Activated CD4-positive, CD25-positive, alpha-beta regulatory T cell treated with anti-CD3 and anti-CD28 coated beads, Interleukin-2, amount 50 U/mL, for 24 hours (primary cell): ENCODE results near the gene AKAP6.

Source experiments
- ATAC-seq, 2 donors: fragments of 150-1000 bp; cut with Tn5 transposase; one replicate each; pipeline ENCODE4 v1.10.0; 2021; ENCODE audit warnings: mild to moderate bottlenecking in 1 of 2, moderate library complexity in 1 of 2

AKAP6 gene, protein sequence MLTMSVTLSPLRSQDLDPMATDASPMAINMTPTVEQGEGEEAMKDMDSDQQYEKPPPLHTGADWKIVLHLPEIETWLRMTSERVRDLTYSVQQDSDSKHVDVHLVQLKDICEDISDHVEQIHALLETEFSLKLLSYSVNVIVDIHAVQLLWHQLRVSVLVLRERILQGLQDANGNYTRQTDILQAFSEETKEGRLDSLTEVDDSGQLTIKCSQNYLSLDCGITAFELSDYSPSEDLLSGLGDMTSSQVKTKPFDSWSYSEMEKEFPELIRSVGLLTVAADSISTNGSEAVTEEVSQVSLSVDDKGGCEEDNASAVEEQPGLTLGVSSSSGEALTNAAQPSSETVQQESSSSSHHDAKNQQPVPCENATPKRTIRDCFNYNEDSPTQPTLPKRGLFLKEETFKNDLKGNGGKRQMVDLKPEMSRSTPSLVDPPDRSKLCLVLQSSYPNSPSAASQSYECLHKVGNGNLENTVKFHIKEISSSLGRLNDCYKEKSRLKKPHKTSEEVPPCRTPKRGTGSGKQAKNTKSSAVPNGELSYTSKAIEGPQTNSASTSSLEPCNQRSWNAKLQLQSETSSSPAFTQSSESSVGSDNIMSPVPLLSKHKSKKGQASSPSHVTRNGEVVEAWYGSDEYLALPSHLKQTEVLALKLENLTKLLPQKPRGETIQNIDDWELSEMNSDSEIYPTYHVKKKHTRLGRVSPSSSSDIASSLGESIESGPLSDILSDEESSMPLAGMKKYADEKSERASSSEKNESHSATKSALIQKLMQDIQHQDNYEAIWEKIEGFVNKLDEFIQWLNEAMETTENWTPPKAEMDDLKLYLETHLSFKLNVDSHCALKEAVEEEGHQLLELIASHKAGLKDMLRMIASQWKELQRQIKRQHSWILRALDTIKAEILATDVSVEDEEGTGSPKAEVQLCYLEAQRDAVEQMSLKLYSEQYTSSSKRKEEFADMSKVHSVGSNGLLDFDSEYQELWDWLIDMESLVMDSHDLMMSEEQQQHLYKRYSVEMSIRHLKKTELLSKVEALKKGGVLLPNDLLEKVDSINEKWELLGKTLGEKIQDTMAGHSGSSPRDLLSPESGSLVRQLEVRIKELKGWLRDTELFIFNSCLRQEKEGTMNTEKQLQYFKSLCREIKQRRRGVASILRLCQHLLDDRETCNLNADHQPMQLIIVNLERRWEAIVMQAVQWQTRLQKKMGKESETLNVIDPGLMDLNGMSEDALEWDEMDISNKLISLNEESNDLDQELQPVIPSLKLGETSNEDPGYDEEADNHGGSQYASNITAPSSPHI (N-terminal part only)

DNA sequence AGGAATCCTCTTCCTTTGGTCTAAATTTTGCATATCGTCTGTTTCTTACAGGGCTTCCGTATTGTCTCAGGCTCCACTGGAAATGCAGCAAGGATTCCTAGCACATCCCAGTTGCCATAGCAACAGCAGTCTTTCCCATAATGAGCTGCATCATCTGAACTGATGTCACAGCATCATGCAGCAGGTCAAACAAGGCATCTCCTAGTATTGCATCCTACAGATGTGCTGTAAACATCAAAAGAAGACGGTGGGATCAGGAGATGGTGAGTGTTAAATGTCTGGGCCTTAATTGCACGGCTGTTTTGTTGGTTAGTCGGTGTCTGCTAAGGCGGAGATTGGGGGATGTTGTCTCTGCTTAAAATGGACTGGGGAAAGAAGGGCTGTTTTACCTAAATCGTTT is at the start of gene AKAP6:
AKAP6 (plus strand) TSS at position 153 of the 400 bp plus-strand sequence. CDS start 104,196 bp downstream, outside the sequence.
- ATAC-seq, result no peak

DNA sequence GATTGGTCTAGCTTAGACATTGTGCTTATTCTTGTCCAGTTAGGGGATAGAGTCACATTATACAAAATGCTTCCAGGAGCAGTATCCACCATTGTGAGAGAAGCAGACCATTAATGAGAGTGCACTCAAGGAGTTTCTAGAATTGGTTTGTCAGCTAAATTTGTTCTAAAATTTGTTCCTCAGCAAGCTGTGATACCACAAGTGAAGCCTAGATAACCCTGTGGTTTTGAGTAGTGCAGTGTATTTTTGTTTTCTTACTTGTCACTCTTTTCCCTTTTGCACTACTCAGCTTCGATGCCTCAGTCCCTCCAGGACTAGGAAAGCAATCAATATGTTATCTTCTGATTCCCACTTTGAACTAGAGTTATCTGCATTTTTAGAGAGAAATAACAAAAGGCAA is 42.5 kb upstream of the AKAP6 start:
- ATAC-seq, result no peak

DNA sequence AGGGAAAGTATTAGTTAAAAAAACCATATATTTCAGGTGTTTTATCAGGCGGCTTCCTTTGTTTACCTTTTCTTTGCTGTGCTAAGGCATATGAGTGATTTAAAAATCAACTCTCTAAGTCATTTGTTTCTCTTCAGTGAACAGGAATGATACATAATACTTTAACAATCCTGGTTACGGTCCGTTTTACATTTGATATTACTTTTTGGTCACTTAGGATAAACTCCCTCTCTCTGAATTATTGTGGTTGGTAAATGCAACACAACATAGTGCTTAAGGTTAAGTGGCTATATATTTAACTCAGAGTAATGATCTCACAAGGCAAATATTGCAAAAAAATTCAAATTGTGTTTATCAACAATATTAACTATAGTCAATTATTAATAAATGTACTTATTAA is 32.7 kb upstream of the AKAP6 start:
- no peak for ATAC-seq

DNA sequence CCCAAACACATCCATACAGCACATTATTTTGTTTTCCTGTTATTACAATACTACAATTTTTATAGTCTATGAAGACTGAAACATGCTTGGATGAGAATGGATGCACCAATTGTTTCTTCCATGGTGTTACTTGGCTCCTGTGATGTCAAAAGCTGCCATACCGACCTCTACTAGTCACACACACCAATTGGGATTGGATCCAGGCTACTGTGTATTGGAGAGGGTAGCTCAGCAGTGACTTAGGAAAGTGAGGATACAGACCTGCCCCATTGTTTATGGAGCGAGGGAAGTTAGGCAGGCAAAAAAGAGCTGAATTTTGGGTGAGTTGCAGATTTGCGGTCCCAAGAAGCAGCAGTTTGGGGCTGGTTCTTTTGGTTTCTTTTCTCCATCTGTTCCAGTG is 30.8 kb upstream of the AKAP6 start:
- ATAC-seq, result no peak

DNA sequence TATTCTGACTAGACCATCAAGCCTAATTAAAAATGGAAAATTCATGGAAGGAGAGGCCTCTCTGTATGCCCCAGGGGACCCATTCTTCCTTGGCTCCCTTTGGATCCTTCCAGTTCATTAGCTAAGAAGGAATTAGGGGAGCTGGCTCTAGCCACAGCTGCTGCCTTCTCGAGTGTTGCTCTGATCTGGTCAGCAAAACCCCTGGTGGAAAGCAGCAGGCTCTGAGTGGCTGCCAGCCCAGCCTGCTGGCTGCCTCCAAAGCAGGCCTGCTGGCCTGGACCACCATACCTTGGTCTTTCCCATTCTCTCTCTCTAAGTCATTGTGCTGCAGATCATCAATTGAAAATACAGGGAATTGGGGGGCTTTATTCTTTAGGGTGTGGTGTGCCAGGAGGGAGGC is 29.0 kb upstream of the AKAP6 start:
- ATAC-seq, result no peak

DNA sequence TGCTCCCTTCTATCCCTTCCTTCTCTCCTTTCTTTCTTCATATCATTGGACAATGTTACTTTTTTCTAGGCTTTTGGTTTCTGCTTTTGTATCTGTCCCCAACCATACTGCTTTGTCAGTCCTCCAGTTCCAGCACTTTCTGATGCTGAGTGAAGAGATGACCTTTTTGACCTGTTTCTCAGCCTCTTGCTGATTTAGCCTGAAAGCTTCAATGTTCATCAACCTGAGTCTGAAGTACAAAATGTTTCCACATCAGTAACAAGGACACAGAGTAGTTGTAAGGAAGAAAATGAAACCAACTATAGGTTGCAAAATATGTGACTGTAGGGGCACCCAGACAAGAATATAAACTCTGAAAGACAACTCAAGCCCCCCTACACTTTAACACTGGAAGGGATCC is 25.2 kb upstream of the AKAP6 start:
- ATAC-seq, result no peak

DNA sequence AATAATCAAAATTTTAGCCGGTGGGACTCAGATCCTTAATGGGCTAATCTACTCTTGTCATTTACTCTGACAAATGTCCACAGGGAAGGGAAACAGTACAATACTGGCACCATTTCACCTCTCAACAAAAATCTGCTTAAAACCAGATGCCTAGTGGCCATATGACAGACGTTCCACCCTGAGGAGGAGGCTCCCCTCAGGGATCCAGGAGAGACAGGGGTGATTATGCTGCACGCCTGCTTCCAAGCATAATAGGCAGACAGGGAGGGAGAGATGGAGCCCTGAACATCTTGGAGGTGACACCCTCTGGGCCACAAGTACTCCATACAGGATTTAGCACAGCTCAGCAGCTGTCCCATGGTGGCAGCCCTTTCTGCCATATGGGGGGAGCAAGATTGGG is 24.8 kb upstream of the AKAP6 start:
- ATAC-seq, result no peak

DNA sequence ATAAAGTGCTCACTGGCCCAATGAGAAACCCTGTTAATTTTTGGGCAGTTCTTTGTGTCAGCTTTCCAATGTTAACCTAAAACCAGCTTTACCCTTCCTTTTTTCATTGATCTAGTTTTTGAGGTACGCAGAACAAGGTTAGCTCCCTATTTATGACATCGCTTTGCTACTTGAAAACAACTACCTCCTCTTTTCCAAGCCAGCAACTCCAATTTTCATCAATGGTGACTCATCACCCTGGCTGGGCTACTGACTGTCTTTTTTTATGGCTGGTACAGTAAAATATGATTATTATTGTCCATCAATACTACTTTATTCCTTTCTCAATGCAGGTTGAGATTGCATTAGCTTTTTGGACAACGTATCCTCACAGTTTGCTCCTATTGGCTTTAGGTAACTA is 22.5 kb upstream of the AKAP6 start:
- ATAC-seq, result no peak

DNA sequence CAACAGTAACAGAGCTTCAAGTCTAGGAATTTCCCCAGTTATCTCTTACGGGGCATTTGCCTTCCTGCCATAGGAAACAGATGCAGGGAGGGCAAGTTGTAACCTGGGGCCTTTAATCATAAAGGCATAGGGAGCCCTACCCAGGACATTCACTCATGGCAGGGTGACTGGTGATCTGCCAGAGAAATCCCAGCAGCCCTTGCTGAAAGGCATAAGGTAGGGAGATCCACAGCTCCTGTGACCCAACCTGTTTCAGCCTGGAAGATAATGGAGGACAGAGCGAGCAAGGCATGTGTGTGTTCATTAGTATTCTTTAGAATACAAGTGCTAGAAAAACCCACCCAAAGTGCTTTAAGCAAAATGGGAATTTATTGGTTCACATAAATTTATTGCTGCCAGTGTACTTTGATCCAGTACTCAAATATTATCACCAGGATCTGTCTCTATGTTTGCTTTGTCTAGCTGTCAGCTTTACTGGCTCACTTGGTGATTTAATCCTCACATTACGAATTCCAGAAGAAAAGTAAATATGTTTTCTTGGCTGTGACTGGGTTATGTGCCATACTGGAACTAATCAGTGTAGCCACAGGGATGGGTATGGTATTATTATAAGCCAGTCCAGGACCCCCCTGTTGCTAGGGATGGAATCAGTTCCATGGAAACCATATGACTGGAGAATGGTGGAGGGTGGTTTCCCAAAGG is 21.1 kb upstream of the AKAP6 start:
- ATAC-seq, result no peak

DNA sequence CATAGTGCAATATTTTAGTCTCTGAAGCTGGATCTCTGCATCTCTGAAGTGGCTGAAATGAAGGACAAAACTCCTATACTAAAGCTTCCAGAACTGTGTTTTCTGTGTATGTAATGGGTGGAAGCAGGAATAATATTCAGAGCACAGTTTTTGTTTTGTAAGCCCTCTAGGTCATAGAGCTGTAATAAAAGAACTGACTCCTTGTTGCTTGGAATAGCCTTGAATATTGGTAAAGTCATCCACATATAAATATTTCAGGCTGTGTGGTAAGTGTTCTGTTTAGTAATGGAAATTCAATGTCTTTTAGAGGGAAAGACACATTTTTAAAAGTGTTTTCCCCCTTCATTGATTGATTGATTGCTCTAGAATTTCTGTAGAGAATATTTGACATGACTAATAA is 18.2 kb upstream of the AKAP6 start:
- ATAC-seq, result no peak

DNA sequence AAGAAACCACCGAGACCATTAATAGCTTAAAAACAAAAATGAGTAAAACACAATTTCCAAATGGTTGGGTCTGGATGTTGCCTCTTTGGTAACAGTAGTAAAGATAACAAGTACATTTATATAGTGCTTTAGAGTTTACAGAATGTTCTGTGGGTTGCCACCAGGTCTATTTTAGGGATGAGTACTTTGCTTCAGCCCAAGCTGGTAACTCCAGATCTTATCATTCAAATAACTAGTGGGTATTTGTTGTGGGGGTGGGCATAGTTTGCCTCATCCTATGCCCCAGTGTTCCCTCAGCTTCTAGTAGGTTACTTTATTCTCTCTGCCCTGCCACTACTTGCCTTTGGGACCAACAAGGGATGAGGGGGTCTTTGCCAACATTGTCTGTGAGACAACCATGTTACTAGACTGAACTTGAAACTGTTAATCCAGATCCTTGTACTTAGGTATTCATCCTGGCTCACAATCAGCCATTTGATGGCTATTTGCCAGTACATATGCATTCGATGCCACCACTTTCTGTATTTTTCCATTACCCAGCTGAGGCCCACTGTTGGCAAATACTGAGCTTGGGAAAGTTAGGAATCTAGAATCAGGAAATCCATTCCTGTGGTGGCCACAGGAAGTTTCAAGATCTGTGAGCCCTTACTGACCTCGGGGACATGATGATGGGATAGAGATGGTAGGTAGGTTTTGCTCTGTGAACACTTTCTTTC is 17.6 kb upstream of the AKAP6 start:
- no peak for ATAC-seq

DNA sequence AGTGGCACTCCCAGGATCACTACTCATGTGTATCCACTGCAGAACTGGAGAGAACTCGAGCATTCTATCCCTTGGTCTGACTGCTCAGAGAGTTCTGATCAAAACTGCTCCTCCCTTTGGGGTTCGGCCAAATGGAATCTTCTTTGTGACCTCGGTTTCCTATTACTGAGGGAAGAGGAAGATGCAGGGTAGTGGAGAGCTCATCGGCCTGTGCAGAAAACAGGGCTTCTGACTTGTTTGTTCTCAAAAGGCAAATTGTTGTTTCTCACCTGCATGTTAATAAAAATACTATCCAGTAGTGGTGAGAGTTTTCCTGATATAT is 17.1 kb upstream of the AKAP6 start:
- no peak for ATAC-seq

DNA sequence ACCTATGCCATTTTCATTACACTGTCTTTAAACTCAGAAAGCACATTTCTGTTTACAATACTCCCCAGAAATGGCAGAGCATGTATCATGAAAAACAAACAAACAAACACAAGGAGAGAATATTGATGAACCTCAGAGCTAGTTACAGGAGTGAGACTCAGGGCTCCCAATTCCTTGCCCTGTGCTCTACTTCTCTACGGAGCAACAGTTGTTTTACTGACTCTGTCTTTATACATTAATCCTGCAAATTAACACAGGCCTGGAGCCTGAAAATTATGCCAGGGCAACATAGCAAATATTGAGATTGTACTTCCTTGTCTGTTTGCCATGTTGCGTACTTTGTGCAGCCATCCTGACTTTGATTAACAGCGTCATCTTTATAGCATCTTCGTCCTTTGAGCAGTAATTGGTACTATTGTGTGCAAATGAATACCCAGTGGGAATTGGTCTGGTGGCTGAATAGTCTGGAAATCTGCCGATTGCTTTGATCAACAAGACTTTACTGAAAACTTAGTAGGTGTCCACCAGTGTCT is 15.2 kb upstream of the AKAP6 start:
- no peak for ATAC-seq

DNA sequence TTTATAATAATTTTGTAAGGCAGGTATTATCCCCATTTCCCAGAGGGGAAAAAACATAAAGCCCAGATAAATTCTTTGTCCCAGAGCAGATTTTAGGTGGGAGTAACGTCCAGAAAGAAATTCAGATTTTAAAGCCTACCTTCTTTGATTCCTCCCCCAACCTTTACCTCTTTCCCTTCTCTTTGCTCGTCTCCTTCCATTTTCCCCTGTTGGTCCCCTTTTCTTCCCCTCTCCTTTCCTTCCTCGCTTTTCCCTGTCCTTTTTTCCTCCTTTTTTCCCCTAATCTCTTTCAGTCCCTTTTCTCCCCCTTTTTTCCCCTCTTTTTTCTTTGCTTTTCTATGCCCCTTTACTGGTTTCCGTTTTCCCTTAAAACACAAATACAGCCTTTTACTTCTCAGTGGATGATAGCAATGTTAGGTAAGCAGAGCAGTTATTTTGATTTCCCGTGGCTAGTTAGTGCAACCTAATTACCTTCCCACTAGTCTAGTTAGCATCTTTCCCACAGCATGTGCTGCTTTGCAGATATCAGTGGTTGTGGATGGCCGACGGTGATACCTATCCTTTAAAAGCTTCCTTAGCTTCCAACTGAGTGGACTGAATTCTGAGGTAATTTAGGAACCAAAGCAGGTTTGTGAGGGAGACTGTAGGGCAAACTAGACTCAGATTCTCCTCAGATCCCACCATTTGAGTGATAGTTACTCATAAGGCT is 10.9 kb upstream of the AKAP6 start:
- no peak for ATAC-seq

DNA sequence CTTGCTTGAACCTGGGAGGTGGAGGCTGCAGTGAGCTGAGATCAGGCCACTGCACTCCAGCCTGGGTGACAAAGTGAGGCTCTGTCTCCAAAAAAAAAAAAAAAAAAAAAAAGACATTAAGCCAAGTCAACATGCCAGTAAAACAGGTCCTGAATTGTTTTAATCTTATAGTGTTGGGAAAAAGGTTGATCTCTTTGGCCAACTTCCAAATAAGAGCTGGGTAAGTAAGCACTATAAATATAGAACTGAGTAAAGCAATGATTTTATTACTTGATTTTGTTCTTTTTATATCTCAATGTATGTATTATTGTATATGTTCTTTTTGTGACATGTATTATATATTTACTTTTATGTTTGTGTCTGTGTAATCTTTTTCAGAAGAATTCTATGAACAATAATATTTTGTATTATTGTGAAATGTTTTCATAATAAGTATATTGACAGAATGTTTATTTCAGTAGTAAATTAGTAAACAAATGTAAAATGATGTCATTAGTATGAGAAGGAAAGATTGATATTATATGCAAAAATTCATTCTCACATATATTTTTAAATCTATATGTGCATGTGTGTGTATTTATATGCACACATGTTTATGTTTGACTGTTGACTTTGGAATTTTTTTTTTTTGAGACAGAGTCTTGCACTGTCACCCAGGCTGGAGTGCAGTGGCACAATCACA is 9.6 kb upstream of the AKAP6 start:
- ATAC-seq, result no peak

DNA sequence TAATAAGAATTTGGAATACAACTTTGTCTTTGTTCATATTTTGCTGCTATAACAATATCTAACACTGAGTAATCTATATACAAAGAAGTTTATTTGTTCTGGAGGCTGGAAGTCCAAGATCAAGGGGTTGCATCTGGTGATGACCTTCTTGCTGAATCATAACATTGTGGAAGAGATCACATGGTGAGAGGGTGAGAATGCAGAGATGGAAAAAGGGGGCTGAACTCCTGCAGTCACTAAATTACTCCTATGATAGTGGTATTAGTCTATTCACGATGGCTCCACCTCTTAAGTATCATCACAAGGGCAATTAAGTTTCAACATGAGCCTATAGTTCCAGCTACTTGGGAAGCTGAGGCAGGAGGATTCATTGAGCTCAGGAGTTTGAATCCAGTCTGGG is 4.5 kb upstream of the AKAP6 start:
- ATAC-seq, result no peak

DNA sequence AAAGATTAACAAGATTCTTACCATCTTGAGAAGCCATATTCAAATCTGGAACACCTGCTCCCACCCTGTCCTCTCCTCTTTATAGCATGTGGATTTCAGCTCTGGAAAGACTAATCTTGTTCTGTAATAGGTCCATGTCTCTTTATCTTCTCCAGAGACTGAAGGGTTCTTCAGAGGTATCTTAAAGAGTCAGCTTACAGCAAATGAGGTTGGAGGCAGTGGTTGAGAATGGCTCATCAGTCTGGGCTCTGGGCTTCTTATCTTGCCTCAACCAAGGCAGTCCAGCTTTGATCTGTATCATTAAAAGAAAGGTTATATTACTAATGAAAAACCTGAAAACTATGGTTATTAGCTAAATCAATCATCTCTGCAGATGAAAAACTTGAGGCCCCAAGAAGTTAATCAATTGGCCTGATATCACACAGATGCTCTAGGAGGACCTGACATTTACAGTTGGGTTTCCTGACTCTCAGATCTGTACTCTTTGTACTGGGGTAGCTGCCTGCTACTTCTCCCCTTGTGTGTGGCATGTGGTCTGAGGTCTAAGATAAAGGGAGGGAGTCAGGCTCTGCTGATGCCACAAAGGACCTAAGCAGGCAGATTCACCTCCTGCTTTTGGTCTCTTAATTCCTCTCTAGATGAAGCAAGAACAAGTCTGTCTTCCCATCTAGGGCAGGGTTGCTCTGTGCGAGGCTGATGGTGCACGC is 1.7 kb upstream of the AKAP6 start:
- ATAC-seq, result no peak

DNA sequence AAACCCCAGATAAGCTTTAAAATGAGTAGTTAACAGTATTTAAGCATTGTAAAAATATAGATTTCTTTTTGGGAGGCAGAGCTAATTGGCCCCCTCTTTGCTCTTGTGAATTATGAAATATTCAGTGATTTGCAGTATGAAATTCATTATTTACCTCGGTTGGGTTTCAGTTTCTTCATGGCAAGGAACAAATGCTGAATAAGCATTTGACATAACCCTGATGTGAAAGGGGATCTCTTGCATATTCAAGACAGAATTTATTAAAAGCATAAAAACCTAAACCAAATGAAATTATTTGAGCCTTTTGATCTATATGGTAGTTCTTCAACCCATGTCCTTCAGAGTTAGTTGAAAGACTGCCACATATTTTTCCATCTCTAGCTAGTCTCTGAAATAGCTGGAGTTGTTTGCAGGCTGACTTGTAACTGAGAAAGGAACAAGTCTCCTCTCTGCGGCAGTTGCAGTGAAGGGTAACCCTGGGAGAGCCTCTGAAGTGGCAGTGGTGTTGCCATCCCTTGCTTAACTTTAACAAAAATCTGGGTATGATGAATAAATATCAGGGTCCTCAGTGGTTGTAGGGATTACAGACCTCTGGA is 690 bp downstream of the AKAP6 start:
- no peak for ATAC-seq
